GM18502 (cell line): ENCODE results near the gene PABPC1L2B.
"Not testable (repeated sequence)": the region's sequence is repeated elsewhere in the genome, so short reads cannot be mapped to it uniquely, and the experiment has no call there.

Source experiments
- ATAC-seq: cut with Tn5 transposase; IDR thresholded peaks from one replicate; pipeline ENCODE4 v1.9.1; 2021; ENCODE audit warnings: mild to moderate bottlenecking; ENCODE audit not compliant: unreplicated experiment, poor library complexity

Gene PABPC1L2B

DNA sequence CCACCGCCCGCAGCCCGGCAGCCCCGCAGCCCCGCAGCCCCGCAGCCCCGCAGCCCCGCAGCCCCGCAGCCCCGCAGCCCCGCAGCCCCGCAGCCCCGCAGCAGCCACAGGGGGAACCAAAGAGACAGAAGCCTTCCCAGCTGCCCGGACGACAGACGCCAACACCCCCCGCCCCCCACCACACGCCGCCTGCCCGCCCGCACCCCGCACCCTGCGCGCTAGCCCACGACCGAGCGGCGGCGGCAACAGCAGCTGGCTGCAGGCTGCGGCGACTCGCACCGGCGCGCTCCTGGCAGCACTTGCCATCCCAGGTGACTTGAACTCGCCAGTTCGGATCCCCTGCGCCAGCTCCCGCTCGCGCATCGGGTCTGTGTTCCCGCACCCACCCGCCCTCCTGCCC, at the start of gene PABPC1L2B:
Gene PABPC1L2B (plus strand): TSS at position 207 of the 400 bp plus-strand sequence. CDS start 704 bp downstream, outside the sequence.
- not testable (repeated sequence) for ATAC-seq

DNA sequence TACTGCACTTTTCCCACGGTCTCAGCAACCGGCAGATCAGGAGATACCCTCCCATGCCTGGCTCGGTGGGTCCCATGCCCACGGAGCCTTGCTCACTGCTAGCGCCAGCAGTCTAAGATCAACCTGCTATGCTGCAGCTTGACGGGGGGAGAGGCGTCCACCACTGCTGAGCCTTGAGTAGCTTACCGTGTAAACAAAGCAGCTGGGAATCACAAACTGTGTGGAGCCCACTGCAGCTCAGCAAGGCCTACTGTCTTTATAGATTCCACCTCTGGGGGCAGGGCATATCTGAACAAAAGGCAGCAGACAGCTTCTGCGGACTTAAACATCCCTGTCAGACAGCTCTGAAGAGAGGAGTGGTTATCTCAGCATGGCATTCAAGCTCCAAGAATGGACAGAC, 42.8 kb upstream of the PABPC1L2B start:
- ATAC-seq = not testable (repeated sequence)

DNA sequence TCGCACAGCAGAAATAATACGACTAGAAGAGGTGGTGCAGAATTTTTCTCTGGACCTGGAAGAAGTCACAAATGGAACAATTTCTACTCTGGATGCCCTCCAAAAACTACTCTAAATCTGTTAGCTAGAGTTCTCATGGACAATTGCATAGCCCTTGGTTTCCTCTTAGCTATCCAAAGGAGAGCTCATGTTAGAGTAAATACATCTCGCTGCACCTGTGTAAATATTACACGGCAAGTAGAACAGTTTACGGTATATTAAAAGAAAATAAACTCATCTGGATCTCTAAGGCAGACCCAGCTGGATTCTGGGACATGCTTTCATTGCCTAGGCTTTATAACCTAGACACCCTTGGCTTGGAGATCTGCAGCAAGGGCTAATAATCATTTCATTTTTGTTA, 30.9 kb upstream of the PABPC1L2B start:
- not testable (repeated sequence) for ATAC-seq

DNA sequence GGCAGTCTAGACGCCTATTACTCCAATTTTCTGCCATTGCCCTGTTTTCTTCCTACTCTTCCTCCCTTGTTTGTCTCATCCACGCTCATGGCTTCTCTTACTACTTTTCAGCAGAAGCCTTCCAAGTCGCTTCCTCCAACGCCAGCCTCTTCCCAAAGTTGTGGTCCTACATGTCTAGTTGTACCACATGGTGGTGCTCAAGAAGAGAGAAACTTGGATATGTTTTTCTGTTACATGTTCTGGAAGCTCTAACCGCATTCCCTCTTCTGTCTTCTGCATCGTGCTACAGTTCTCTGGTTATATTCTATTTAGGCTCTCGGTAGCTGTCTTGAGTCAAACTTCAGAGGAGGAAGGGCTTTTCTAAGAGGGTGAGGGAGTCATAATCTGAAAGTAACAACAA, 27.9 kb upstream of the PABPC1L2B start:
- ATAC-seq = not testable (repeated sequence)

DNA sequence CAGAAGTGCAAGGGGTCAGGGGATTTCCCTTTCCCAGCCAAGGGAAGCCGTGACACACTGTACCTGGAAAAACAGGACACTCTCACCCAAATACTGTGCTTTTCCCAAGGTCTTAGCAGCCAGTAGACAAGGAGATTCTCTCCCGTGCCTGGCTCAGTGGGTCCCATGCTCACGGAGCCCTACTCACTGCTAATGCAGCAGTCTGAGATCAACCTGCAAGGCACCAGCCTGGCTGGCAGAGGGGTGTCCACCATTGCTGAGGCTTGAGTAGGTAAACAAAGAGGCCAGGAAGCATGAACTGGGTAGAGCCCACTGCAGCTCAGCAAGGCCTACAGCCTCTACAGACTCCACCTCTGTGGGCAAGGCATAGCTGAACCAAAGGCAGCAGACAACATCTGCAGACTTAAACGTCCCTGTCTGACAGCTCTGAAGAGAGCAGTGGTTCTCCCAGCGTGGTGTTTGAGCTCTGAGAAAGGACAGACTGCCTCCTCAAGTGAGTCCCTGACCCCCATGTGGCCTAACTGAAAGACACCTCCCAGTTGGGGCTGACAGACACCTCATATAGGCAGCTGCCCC, 21.8 kb upstream of the PABPC1L2B start:
- not testable (repeated sequence) for ATAC-seq

DNA sequence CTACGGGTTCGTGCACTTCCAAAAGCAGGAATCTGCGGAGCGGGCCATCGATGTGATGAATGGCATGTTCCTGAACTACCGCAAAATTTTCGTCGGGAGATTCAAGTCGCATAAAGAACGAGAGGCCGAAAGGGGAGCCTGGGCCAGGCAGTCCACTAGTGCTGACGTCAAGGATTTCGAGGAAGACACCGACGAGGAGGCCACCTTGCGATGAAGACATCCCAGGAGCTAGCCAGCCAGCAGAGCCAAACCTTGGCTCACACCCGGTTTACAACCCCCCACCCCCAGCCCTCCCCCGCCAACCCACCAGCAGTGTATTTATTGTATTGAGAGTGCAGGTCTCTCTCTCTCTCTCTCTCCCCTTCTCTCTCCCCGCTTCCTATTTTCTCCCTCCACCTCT, 1.3 kb downstream of the PABPC1L2B start:
- not testable (repeated sequence) for ATAC-seq

DNA sequence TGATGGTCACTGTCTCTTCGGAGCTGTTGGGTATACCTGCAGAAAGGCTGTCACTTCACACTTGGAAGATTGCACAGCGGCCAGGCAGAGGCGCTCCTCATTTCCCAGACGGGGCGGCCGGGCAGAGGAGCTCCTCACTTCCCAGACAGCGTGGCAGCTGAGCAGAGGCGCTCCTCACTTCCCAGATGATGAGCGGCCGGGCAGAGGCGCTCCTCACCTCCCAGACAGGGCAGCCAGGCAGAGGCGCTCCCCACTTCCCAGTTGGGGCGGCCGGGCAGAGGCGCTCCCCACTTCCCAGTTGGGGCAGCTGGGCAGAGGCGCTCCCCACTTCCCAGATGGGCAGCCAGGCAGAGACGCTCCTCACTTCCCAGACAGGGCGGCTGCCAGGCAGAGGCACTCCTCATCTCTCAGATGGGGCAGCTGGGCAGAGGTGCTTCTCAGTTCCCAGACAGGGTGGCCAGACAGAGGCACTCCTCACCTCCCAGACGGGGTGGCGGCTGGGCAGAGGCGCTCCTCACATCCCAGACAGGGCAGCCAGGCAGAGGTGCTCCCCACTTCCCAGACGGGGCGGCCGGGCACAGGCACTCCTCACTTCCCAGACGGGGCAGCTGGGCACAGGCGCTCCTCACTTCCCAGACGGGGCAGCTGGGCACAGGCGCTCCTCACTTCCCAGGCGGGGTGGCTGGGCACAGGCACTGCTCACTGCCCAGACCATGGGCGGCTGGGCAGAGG, 18.8 kb downstream of the PABPC1L2B start:
- ATAC-seq = no peak

DNA sequence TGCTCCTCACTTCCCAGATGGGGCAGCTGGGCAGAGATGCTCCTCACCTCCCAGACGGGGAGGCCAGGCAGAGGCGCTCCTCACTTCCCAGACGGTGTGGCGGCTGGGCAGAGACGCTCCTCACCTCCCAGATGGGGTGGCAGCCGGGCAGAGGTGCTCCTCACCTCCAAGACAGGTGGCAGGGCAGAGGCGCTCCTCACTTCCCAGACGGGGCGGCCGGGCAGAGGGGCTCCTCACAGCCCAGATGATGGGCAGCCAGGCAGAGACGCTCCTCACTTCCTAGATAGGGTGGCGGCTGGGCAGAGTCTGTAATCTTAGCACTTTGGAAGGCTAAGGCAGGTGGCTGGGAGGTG, 19.3 kb downstream of the PABPC1L2B start:
- not testable (repeated sequence) for ATAC-seq

DNA sequence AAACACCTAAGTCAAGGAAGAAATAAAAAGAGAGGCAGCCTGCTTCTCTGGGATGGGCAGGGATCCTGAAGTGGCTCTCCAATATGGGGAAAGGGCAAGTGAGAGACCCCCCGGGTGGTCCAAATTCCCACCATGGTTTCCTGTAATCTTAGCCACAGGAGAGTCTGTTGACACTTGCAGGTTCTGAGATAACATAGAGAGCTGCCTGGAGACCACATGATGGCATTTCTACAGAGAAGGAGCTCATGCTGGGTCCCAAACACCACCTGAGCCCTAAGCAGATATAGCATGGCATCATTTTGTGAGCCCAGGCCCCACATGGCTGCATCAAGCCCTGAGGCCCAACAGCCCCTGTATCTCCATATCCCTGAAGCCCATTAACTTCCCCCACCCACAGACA, 26.1 kb downstream of the PABPC1L2B start:
- ATAC-seq = no peak
